ENCODE data around the gene ADGRL3.
"Not testable (repeated sequence)": the region's sequence is repeated elsewhere in the genome, so short reads cannot be mapped to it uniquely, and the experiment has no call there.

ADGRL3 gene

DNA sequence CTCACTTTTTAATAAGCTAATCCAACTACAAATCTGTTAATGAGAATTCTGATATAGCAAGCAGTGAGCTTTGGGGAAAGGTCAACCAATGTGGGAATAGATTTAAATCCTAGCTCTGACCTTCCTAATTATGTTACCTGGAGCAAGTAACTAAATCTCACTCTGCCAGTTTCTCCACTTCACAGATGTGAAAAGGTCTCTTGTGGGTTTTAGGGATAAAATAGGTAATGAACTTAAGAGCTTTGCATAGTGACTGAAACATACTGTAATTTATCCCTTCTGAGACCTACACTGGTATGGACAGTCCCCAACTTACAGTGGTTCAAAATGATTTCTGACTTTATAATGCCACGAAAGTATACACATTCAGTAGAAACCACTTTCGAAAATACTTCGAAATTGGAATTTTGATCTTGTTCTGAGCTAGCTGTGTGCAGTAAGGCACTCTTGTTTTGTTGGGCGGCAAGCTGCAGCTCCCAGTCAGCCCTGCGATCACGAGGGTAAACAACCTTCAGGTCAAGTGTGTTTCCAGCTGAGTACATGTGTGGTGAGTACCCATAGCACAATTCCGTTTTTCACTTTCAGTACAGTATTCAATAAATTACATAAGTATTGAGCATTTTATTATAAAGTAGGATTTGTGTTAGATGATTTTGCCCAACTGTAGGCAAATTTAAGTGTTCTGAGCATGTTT, 93.7 kb downstream of the ADGRL3 start:
- no peak for DNase-seq

DNA sequence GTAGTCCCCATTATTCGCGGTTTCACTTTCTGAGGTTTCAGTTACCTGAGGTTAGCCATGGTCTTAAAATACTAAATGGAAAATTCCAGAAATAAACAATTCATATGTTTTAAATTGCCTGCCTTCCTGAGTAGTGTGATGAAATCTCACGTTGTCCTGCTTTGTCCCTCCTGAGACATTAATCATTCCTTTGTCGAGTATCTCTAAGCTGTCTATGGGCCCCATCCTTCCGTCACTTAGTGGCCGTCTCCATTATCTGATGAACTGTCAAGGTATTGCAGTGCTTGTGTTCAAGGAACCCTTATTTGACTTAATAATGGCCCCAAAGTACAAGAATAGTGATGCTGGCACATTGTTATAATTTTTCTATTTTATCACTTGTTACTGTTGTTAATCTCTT, 94.8 kb downstream of the ADGRL3 start:
- DNase-seq = no peak

DNA sequence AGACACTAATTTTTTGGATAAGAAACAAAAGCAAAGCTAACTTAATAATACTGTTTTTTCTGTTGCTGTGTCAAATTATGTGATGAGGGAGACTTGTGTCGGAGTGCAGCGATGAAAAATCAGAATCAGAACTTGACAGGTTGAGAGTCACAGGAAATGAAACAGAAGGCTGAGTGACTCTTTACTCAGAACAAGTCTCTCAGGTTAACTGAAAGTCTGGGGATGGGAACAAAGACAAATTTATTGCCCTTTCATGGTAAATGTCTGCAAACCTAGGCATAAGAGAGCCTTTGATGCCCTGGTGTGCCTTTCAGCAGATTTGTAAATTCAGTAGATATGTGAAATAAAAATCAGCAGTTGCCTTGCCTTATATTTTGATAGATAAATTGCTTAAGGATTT, 96.0 kb downstream of the ADGRL3 start:
- DNase-seq = no peak

DNA sequence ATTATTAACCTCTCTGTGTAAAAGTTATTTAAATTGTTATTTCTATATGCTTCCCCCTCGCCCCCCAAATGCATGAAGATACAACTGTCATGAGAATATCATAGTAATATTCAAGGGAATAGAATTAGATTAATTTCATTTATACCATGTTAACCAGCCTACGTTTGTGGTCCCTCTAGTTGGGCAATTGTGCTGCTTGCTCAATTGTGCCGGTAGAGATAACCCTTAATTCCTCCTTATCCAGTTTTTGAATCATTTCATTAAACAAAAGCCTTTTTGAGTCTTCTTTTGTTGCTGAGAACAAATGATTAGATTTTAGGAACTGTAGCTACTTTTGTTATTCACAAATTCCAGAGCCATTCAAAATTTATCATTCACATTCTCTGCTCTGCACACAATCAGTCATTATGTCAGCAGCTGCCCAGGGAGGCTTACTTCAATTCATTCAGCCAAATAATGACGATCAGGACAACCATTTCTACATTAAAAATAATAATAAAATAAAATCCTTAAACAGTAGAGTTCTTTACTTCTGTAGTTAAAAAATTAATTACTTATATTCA, 98.1 kb downstream of the ADGRL3 start:
- no peak for DNase-seq

DNA sequence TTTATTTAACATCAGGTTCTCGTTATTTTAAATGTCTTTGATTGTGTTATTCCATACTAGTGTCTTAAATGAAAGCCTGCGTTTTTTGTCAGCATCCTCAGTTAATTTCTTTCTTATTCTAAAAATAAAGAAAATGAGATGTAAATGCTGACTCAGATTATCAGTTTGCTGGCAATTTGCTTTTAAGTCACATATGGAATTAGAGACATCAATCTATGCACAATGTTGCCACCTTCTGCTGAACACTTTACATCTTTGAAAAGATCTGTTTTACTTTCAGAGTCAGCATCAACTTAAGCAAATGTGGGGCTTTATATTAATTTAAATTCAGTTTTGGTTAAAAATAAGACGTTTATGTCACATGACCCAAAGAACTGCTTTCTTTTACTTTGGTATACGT, 99.2 kb downstream of the ADGRL3 start:
- no peak for DNase-seq

DNA sequence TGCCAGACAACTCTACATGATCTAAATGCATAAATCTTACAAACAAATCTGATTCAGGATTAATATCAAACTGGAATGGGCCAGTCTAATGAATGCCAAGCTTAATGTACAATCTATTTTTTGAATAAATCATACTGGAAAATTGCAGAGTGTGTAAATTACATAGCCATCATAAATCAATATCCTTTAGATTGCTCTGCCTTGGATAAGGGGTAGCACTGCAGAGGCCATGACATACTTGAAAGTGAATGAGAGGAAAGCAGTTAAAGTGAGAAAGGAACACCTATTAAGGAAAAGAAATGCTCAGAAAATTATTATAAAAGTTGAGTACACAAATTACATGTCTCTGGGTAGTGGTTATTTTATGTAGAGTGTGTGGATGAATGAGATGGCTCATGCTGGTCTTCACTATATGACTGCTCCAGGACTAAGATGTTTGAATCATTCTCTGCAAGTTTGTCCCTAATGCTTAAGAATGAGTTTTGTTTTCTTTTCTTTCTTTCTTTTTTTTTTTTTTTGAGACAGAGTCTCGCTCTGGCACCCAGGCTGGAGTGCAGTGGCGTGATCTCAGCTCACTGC, 100.2 kb downstream of the ADGRL3 start:
- DNase-seq = no peak

DNA sequence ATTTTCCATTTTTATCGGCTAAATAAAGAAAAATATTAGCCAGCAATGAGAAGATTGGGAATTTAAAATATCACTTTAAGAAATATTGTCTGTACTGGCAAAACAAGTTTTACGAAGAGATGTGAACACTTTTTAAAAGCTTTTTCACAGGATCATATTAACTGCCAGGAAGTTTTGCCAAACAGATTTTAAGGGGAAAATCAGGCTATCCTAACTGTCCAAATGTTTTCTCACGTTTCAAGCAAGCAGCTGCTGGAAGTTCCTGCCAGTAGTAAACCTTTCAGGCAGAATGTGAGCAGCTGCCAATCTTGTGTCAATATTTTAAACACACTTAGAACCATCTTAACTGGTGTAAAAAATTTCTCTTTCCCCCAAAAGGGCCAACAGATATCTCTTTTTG, 101.1 kb downstream of the ADGRL3 start:
- no peak for DNase-seq

DNA sequence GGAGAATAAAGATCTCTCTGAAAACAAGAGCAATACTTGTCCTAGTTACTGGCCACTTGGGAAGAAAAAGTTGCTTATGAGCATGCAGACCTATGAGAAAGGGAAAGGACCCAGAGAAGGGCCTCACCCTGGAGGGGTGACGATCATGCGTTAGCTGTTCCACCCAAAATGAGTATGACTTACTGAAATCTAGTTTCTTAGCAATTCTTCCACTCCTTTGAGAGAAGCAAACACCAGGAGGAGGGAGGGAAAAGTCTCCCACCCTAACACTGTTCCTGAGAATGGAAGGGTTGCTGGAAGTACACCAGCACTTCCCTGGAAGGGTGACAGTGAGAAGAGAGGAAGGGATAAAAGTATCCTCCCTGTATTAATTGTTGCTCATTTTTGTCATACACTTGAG, 107.9 kb downstream of the ADGRL3 start:
- no peak for DNase-seq

DNA sequence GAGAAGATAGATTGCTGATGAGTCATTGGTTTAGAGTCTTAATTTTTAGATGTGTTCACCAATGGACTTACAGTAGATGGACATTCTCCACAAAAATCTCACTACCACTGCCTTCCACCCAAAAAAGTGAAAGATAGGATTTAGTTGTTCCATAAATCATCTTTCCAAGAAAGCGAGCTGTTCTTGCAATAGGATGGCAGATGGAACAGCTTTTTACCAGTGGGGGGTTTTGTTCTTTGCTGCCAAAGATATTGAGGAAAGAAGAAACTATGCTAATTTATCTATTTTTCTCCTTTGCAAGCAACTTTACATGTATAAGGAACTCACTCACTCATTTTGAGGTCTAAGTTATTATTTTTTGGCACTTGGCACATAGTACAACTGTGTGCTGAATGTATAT, 109.5 kb downstream of the ADGRL3 start:
- no peak for DNase-seq

DNA sequence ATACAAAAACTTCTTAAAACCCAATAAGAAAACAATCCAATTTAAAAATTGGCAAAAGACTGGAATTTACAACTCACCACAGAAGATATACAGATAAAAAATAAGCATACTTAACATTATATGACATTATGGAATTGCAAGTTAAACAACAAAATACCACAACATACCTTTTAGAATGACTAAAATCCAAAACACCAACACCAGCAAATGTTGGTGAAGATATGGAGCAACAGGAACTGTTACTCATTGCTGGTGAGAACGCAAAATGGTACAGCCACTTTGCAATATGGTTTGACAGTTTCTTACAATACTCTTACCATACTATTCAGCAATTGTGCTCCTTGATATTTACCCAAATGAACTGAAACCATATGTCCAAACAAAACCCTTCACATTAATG, 112.4 kb downstream of the ADGRL3 start:
- DNase-seq = no peak

DNA sequence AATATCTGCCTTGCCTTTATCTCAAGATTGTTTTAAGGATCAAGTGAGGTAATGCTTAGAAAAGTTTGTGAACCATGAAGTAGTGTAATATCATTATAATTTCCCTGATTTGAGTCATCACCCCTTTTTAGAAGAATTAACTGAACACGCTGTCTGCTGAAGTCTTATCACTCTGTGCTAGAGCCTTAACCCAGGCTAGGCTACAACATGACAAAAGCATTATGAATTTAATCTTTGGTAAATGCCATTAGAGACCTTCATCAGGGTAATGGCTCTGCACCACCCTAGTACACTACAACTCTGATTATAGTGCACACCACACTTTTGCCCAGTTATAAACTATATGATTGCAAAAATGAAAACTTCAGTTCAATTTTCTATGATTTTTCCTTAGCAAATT, 118.3 kb downstream of the ADGRL3 start:
- no peak for DNase-seq

DNA sequence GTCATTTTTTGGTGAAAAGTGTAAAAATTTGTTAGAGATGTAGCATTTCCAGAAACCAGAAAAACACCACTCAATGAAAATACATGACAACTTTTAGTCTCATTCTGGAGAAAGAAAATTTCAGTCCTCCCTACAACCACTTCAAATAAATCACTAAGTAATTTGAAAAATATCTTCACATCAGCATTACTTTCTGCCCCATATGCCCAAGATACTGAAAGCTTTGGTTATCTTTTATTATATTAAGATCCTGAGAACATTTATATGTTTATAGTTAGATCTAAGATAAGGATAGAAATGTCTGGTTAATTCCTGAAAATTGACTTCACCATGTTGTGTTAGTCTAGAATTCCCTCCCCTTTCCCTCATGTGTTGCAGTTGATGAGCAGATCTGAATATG, 119.0 kb downstream of the ADGRL3 start:
- no peak for DNase-seq

DNA sequence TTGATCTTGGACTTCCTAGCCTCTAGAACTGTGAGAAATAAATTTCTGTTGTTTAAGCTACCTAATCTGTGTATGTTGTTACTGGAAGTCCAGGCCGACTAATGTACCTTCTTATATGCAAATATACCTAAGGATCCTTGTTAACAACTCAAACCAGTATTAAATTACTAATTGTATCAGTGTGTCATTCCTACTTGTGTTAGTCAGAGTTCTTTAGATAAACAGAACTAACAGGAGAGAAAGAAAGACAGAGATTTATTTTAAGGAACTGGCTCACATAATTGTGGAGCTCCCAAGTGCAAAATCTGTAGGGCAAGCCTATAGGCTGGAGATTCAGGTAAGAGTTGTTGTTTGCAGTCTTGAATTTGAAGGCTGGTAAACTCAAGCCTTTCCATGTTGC, 120.0 kb downstream of the ADGRL3 start:
- DNase-seq = no peak

DNA sequence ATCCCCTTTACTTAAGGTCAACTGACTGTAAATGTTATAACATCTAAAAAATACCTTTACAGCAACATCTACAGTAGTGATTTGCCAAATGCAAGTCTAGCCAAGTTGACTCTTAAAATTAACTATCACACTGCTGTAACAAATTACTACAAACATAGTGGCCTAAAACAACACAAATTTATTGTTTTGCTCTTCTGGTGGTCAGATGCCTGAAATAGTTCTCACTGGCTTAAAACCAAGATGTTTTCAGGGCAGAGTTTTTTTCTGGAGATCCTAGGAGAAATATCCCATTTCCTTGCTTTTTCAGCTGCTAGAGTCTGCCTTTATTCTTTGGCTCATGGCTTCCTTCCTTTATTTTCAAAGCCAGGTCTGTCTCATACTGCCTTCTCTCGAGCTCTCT, 120.5 kb downstream of the ADGRL3 start:
- no peak for DNase-seq

DNA sequence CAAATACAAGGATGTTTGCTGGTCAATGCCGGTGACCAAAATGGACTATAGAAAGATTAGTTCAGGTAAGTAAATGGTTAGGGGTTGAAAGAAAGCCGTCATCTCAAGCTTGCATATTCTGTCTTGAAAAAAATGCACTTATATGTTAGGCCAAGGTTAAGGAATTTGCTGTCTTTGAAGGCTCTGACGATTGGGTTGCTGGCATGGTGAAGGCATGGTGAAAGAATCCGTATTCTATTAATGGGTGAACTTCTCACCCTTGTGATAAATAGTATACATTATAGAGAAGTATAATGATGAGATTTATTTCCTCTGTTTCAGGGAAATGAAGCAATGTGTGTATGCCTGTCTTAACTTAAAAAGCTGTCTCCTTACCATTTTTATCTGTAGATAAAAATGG, 132.6 kb downstream of the ADGRL3 start:
- no peak for DNase-seq

DNA sequence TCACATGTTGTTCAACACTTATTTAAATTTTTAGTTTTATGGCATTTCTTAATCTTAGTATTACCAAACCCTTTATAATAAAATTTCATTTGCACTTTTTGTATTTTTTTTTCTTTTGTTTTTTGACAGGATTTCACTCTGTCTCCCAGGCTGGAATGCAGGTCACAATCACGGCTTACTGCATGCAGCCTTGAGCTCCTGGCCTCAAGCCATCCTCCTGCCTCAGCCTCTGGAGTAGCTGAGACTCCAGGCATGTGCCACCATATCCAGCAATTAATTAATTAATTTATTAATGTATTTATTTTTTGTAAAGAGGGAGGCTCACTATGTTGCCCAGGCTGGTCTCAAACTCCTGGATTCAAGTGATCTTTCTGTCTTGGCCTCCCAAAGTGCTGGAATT, 133.4 kb downstream of the ADGRL3 start:
- no peak for DNase-seq

DNA sequence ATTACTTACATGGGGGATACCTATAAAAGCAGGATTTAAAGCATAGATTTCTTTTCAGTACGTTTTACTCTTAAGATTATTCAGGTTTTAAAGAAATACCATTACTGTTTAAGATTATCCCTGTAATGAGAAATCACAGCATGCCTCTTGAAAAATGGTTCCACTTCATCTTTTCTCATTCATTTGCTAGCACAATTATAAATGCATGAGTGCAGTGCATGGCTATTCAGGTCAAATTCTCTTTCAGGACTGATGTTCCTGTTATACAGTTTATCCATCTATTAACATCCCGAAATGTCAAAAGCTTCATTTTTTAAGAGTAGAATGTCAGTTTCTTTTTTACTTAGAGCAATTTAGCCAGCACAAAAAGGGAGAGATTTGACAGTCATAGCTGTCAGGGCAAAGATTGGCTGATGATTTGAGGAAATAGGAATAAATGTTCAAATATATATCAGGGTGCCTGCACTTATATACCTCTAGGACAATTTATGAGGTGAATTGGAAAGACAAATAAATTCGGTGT, 135.2 kb downstream of the ADGRL3 start:
- no peak for DNase-seq

DNA sequence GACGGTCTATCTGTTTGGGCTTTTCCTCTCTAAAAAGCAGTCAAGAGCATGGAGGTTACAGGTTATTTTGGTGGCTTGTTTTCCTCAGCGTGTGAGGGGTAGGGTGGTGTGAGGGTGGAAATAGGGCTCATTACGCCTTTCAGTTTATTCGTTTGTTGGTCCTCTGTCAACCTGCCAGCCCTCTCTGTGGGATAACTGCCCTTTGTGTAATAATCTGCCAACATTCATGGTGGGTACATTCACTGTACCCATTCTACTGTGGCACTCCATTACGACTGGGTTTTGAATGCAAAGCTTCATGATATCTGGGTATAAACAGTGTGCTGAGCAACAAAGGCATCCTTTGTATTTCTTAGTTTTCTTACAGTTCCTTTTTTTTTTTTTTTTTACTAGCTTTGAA, 136.4 kb downstream of the ADGRL3 start:
- DNase-seq = no peak

DNA sequence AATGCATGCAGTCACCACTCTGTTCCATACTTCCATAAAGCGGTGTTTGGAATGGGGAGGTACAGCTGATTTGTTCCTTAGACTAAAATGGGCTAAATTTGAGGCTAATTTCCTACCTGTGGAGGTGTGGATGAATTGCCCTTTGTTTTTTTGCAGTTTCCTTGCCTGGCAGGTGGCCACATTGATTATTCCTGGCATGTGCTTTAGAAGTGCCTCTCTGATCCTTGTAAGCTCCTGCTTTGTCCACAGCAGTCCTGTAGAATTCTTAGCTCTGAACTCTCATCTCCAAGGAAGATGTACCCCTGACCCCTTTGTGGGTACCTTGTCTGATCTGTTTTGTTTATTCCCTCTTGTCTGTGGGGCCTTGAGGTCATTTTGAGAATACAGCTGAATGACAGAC, 136.8 kb downstream of the ADGRL3 start:
- no peak for DNase-seq

DNA sequence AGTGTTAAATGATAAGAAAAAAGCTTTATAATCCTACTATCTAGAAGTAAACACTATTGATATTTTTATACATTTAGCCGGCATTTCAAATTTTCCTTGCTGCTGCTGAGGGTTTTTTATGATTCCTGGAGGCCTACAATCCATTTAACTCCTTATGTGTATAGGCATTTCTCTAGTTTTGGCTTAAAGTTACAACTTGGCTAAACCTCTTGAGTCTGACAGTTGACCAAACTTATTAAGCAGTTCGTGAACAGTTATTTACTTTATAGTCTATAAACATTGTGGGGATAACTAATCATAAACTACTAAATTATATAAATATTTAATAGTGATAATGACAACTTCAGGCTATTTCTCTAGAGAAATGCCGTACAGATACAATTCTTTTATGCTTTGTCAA, 141.9 kb downstream of the ADGRL3 start:
- DNase-seq = no peak

DNA sequence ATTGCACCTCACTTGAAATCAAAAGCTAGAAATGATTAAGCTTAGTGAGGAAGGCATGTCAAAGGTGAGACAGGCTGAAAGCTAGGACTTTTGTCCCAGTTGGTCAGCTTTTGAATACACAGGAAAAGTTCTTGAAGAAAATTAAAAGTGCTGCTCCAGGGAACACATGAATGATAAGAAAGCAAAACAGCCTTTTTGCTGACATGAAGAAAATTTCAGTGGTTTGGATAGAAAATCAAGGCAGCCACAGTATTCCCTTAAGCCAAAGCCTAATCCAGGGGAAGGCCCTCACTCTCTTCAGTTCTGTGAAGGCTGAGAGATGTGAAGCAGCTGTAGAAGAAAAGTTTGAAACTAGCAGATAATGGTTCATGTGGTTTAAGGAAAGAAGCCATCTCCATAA, 150.8 kb downstream of the ADGRL3 start:
- no peak for DNase-seq

DNA sequence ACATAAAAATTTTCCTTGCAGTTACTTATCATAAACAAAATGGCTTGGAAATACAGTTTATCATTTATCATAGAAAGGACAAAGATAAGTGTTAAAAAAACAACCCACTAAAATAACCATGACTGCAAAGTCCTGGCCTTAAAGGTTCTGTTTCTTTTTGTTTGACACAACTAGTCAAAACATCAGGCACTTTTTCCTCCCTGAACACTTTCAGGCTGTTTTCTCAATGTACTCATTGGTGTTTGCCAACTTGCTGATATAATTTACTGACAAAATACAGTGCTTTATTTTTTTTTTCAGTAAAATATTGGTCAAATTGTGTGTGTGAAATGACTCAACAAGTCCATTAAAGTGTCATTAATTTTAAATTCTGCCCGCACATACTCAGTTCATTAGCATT, 156.6 kb downstream of the ADGRL3 start:
- no peak for DNase-seq

DNA sequence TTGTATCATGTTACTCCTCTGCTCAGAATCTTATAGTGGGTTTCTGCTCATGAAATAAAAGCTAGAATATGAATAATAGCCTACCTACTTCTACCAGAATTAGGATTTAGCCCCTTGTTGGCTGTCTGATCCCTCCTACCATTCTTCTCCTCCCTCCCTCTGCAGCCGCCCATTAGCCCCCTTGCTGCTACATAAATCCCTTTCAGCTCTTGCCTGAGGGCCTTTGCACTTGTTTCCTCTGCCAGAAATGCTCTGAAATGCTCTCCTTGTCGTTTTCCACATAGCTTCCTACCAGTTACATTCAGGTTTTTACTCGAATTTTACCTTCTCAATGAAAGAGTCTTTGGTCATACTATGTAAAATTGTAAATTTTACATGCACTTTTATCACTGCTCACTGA, 159.2 kb downstream of the ADGRL3 start:
- no peak for DNase-seq

DNA sequence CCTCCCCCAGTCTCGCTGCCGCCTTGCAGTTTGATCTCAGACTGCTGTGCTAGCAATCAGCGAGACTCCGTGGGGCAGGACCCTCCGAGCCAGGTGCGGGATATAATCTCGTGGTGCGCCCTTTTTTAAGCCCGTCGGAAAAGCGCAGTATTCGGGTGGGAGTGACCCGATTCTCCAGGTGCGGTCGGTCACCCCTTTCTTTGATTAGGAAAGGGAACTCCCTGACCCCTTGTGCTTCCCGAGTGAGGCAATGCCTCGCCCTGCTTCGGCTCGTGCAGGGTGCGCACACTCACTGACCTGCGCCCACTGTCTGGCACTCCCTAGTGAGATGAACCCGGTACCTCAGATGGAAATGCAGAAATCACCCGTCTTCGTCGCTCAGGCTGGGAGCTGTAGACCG, 172.7 kb downstream of the ADGRL3 start:
- not testable (repeated sequence) for DNase-seq

Data from activated naive CD4-positive, alpha-beta T cell treated with anti-CD3 and anti-CD28 coated beads, Interleukin-2, amount 50 U/mL, for 16 hours (primary cell).